KMS-11 (cell line): ENCODE data around the gene HECA.

Source experiments
- H2AFZ ChIP-seq: fragments of 200-600 bp; sonication (generic); 2 replicates; pipeline ENCODE4 v1.6.1; 2016; ENCODE audit warnings: antibody characterized with exemption, mixed run types, low read depth
- H3K27ac ChIP-seq: fragments of 200-600 bp; sonication (generic); 2 replicates; pipeline ENCODE4 v1.6.1; 2016; ENCODE audit warnings: mild to moderate bottlenecking, mixed run types
- H3K27me3 ChIP-seq: fragments of 200-600 bp; sonication (generic); 2 replicates; pipeline ENCODE4 v1.6.1; 2017; ENCODE audit warnings: mild to moderate bottlenecking, low read depth, mixed run types, moderate library complexity; ENCODE audit not compliant: insufficient read depth
- H3K36me3 ChIP-seq: fragments of 200-600 bp; sonication (generic); 2 replicates; pipeline ENCODE4 v1.6.1; 2017; ENCODE audit warnings: mild to moderate bottlenecking, mixed run types; ENCODE audit not compliant: insufficient read depth
- H3K4me1 ChIP-seq: fragments of 200-600 bp; sonication (generic); 2 replicates; pipeline ENCODE4 v1.6.1; 2016; ENCODE audit warnings: mild to moderate bottlenecking, low read depth, mixed run types; ENCODE audit not compliant: poor library complexity, severe bottlenecking
- H3K4me2 ChIP-seq: fragments of 200-600 bp; sonication (generic); 2 replicates; pipeline ENCODE4 v1.7.0; 2016; ENCODE audit warnings: mild to moderate bottlenecking, mixed run types
- H3K4me3 ChIP-seq: fragments of 200-600 bp; sonication (generic); IDR thresholded peaks from 2 replicates; pipeline ENCODE4 v1.6.1; 2017; ENCODE audit warnings: low read depth, low read length, mixed read lengths; ENCODE audit not compliant: insufficient read depth
- H3K79me2 ChIP-seq: fragments of 200-600 bp; sonication (generic); 2 replicates; pipeline ENCODE4 v1.6.1; 2016; ENCODE audit warnings: low read depth, mixed run types; ENCODE audit not compliant: insufficient read depth
- H3K9ac ChIP-seq: fragments of 200-600 bp; sonication (generic); 2 replicates; pipeline ENCODE4 v1.6.1; 2016; ENCODE audit warnings: mild to moderate bottlenecking, mixed run types
- H4K20me1 ChIP-seq: fragments of 200-600 bp; sonication (generic); 2 replicates; pipeline ENCODE4 v1.6.1; 2016; ENCODE audit warnings: mild to moderate bottlenecking, mixed run types; ENCODE audit not compliant: insufficient read depth
- TF ChIP-seq, protein P1 (sequence below): fragments of 200-600 bp; sonication (generic); conservative IDR thresholded peaks from 2 replicates; pipeline ENCODE4 v1.6.1; 2017; ENCODE audit warnings: low read depth, mild to moderate bottlenecking, antibody characterized with exemption, low read length, moderate library complexity, mixed read lengths

HECA gene

GRCh38 chr6:139149383-139149782, 14.5 kb downstream of the HECA start:
- Histone ChIP-seq H3K4me1 (peaks cover 7% of the 10 kb centered on the region), H3K4me3 (no peak overlapping the region), H3K9ac (no peak overlapping the region), H3K4me2 (no peak overlapping the region), H3K36me3 (no peaks in the 10 kb centered on the region), H4K20me1 (no peaks in the 10 kb centered on the region), H2AFZ (no peak overlapping the region), H3K27ac (no peak overlapping the region), H3K27me3 (no peaks in the 10 kb centered on the region), H3K79me2 (peaks cover 16% of the 10 kb centered on the region; the same call in 1 of the 2 replicates)
- TF ChIP-seq, protein P1, sequence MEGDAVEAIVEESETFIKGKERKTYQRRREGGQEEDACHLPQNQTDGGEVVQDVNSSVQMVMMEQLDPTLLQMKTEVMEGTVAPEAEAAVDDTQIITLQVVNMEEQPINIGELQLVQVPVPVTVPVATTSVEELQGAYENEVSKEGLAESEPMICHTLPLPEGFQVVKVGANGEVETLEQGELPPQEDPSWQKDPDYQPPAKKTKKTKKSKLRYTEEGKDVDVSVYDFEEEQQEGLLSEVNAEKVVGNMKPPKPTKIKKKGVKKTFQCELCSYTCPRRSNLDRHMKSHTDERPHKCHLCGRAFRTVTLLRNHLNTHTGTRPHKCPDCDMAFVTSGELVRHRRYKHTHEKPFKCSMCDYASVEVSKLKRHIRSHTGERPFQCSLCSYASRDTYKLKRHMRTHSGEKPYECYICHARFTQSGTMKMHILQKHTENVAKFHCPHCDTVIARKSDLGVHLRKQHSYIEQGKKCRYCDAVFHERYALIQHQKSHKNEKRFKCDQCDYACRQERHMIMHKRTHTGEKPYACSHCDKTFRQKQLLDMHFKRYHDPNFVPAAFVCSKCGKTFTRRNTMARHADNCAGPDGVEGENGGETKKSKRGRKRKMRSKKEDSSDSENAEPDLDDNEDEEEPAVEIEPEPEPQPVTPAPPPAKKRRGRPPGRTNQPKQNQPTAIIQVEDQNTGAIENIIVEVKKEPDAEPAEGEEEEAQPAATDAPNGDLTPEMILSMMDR = no peak

DNA sequence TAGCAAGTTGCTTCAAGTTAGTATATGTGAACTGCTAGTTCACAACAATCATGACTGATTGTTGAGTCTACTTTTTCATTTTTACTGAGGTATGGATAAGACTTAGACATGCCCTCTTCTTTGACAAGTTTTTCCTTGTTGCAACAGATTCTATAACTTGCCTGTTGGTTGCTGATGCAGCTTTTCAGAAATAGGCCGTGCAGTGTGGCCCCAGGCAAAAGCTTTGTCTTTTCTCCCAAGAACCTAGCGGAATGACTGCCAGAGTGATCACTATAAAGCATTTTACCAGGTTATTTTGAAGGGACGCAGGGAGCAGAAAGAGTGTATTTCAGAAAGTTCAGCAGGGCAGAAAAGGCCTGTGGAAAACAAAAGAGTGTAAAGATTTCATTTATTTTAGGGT, 16.0 kb downstream of the HECA start:
- no peak overlapping the region for H3K27ac ChIP-seq
- H3K9ac ChIP-seq = no peak overlapping the region
- no peaks in the 10 kb centered on the region for H3K4me1 ChIP-seq
- no peak overlapping the region for H2AFZ ChIP-seq
- no peaks in the 10 kb centered on the region for H3K36me3 ChIP-seq
- no peak overlapping the region for H3K4me2 ChIP-seq
- no peaks in the 10 kb centered on the region for H3K27me3 ChIP-seq
- H3K79me2 ChIP-seq = peaks cover 16% of the 10 kb centered on the region; the same call in 1 of the 2 replicates
- no peak overlapping the region for H3K4me3 ChIP-seq
- TF ChIP-seq, protein P1 = no peak
- no peaks in the 10 kb centered on the region for H4K20me1 ChIP-seq

DNA sequence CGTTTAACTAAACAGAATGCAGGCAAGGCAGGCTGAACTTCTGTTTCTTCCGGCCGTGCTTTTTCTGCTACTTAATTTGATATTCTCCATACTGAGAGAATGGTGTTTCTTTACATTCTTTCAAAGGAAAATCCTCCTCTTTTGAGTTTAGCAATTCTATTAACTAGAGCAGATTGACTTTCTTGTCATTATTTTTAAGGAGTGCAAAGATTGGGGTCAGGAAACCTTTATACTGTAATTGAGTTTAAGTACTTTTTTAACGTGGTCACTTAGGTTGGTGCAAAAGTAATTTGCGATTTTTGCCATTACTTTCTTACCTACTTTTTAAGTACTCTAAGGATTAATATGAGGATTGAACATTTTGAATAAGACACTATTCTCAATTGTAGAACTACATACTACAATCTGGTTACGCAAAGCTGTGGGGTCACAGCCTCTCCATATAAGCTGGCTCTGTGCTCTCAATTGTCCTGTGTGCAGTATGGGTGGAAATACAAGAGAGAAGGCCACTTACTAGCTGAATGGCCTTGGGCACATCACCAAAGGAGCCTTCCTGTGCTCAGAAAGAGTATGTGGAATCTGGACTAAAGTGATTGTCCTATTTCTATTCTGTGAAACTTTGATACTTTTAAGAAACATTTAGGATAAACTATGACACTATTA, 16.7 kb downstream of the HECA start:
- H2AFZ ChIP-seq = no peak overlapping the region
- H4K20me1 ChIP-seq = no peaks in the 10 kb centered on the region
- no peak overlapping the region for H3K27ac ChIP-seq
- H3K4me1 ChIP-seq = no peaks in the 10 kb centered on the region
- no peak overlapping the region for H3K4me2 ChIP-seq
- H3K4me3 ChIP-seq = no peak overlapping the region
- TF ChIP-seq, protein P1 = no peak
- no peaks in the 10 kb centered on the region for H3K27me3 ChIP-seq
- H3K79me2 ChIP-seq = peaks cover 16% of the 10 kb centered on the region; the same call in 1 of the 2 replicates
- H3K36me3 ChIP-seq = no peaks in the 10 kb centered on the region
- no peak overlapping the region for H3K9ac ChIP-seq

DNA sequence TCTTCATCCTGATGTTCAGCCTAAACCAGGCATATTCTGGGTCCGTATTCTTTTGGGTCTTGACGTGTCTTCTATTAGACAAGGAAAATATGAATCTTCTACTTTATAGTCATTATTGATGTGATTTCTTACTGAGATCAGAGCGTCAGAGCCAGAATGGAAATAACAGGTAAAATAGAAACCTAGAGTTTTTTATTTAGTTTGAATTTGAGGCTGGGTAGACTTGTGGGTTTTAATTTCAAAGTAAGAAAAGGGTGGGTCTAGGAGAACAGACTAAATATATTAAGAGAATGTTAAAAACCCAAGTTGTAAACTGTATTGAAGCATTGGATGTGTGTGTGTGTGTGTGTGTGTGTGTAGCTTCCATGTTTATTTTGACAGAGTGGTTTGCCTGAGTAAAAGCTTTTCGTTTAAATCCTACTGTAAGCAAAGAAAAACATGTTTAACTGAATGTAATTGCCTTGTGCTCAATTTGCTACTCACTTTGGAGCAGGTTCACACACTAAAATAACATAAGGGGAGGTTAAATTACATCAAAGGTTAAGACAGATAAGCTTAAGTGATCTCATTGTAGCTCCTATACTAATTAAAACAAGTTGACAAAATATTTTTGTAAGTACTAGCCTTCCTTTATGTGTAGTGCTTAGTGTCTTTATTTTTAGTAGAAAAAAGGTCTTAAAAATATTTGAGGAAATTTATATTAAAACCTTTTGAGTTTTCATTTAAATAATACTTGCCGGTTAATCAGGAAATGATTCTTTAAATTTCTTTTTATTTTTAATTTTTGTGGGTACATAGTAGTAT, 17.4 kb downstream of the HECA start:
- Histone ChIP-seq H3K4me1 (no peaks in the 10 kb centered on the region), H4K20me1 (no peaks in the 10 kb centered on the region), H3K79me2 (peaks cover 10% of the 10 kb centered on the region; the same call in 1 of the 2 replicates), H3K9ac (no peak overlapping the region), H3K4me2 (no peak overlapping the region), H3K27me3 (no peaks in the 10 kb centered on the region), H3K4me3 (no peak overlapping the region), H3K36me3 (no peaks in the 10 kb centered on the region), H3K27ac (no peak overlapping the region), H2AFZ (no peak overlapping the region)
- TF ChIP-seq, protein P1 = no peak
